Dedifferentiated amniotic fluid mesenchymal stem cell (primary cell): ENCODE data around the gene APH1B.

ENCODE experiments used
- DNase-seq: peaks from one replicate; pipeline ENCODE4 v3.0.0-alpha.2; 2016; ENCODE audit errors: extremely low spot score

Gene APH1B

GRCh38 chr15:63252292-63252691, 25.1 kb upstream of the APH1B start:
- no peak for DNase-seq

GRCh38 chr15:63254991-63255390, 22.4 kb upstream of the APH1B start:
- DNase-seq: no peak

- DNase-seq: no peak
These were observed 21.9 kb upstream of the APH1B start for GRCh38 chr15:63255489-63255990.

GRCh38 chr15:63256433-63257274, 20.8 kb upstream of the APH1B start:
- DNase-seq: peak; percentile 50

GRCh38 chr15:63258658-63259057, 18.7 kb upstream of the APH1B start:
- DNase-seq: no peak

GRCh38 chr15:63260791-63261190, 16.6 kb upstream of the APH1B start:
- no peak for DNase-seq

GRCh38 chr15:63261311-63261710, 16.1 kb upstream of the APH1B start:
- no peak for DNase-seq

GRCh38 chr15:63263519-63263918, 13.9 kb upstream of the APH1B start:
- DNase-seq: no peak

- peak; percentile 66 for DNase-seq
These were observed 12.6 kb upstream of the APH1B start for GRCh38 chr15:63264688-63265293.

GRCh38 chr15:63274427-63274826, 3.0 kb upstream of the APH1B start:
- DNase-seq: no peak

- no peak for DNase-seq
These were observed 915 bp upstream of the APH1B start for GRCh38 chr15:63276342-63277037.

- DNase-seq: no peak
These were observed 570 bp downstream of the APH1B start for GRCh38 chr15:63277893-63278456.

- DNase-seq: no peak
These were observed 5.7 kb downstream of the APH1B start for GRCh38 chr15:63283126-63283525.

GRCh38 chr15:63284335-63284734, 6.9 kb downstream of the APH1B start:
- DNase-seq: no peak

GRCh38 chr15:63287109-63287508, 9.7 kb downstream of the APH1B start:
- DNase-seq: no peak

GRCh38 chr15:63288342-63288741, 10.9 kb downstream of the APH1B start:
- DNase-seq: no peak

GRCh38 chr15:63288778-63289378, 11.5 kb downstream of the APH1B start:
- DNase-seq: peak; percentile 74

- peak; percentile 71 for DNase-seq
These were observed 14.1 kb downstream of the APH1B start for GRCh38 chr15:63291507-63291906.

GRCh38 chr15:63292241-63292640, 14.8 kb downstream of the APH1B start:
- DNase-seq: no peak

GRCh38 chr15:63292771-63293170, 15.4 kb downstream of the APH1B start:
- no peak for DNase-seq

GRCh38 chr15:63294359-63294758, 17.0 kb downstream of the APH1B start:
- no peak for DNase-seq

GRCh38 chr15:63295341-63295740, 17.9 kb downstream of the APH1B start:
- DNase-seq: no peak
